NCI-H2171 (cell line): ENCODE measurements around the gene EHMT2.
A peak's percentile ranks its signal among the peaks of the same experiment; 100 is the strongest.
"Not testable (repeated sequence)": the region's sequence is repeated elsewhere in the genome, so short reads cannot be mapped to it uniquely, and the experiment has no call there.

Experiments used
- DNase-seq: peaks from one replicate; lab custom pipeline; 2025; lab: John Stamatoyannopoulos, UW

EHMT2 gene

GRCh38 chr6:31870385-31870921 lies 27.0 kb downstream of the EHMT2 start:
- DNase-seq = no peak

- no peak for DNase-seq
These were observed 28.2 kb downstream of the EHMT2 start for GRCh38 chr6:31869343-31869742.

- DNase-seq = not testable (repeated sequence)
These were observed 28.9 kb downstream of the EHMT2 start for GRCh38 chr6:31868658-31868971.

- DNase-seq = no peak
These were observed 32.0 kb downstream of the EHMT2 start for GRCh38 chr6:31865205-31866118.

GRCh38 chr6:31864818-31865204 lies 32.7 kb downstream of the EHMT2 start:
- DNase-seq = no peak

- DNase-seq = not testable (repeated sequence)
These were observed 33.4 kb downstream of the EHMT2 start for GRCh38 chr6:31864123-31864562.

GRCh38 chr6:31862344-31863235 lies 34.9 kb downstream of the EHMT2 start, which contains the start of gene NEU1:
NEU1 (minus strand) TSS chr6:31862821; CDS start chr6:31862776, 45 bp downstream.
- peak; percentile 100 for DNase-seq

- DNase-seq = no peak
These were observed 35.6 kb downstream of the EHMT2 start for GRCh38 chr6:31861919-31862343.

GRCh38 chr6:31861150-31861549 lies 36.3 kb downstream of the EHMT2 start:
- no peak for DNase-seq

GRCh38 chr6:31860349-31860748 lies 37.1 kb downstream of the EHMT2 start:
- DNase-seq = no peak

- DNase-seq = no peak
These were observed 37.6 kb downstream of the EHMT2 start for GRCh38 chr6:31859923-31860322.

- DNase-seq = no peak
These were observed 38.8 kb downstream of the EHMT2 start for GRCh38 chr6:31858707-31859106.

GRCh38 chr6:31857774-31858173 lies 39.7 kb downstream of the EHMT2 start:
- DNase-seq = not testable (repeated sequence)

- not testable (repeated sequence) for DNase-seq
These were observed 45.3 kb downstream of the EHMT2 start for GRCh38 chr6:31851980-31852718.

GRCh38 chr6:31851485-31851832 lies 46.0 kb downstream of the EHMT2 start:
- no peak for DNase-seq

GRCh38 chr6:31850765-31851484 lies 46.6 kb downstream of the EHMT2 start:
- DNase-seq = no peak

- DNase-seq = no peak
These were observed 50.1 kb downstream of the EHMT2 start for GRCh38 chr6:31847276-31847978.

GRCh38 chr6:31844507-31844906 lies 53.0 kb downstream of the EHMT2 start:
- no peak for DNase-seq

GRCh38 chr6:31842053-31842452 lies 55.4 kb downstream of the EHMT2 start:
- DNase-seq = no peak

GRCh38 chr6:31839779-31840126 lies 57.7 kb downstream of the EHMT2 start:
- DNase-seq = not testable (repeated sequence)

- no peak for DNase-seq
These were observed 58.5 kb downstream of the EHMT2 start for GRCh38 chr6:31838968-31839367.
